ENCODE measurements around the gene MRPL36.

GRCh38 chr5:1806199-1806598, 6.6 kb upstream of the MRPL36 start:
- no peak for TF ChIP-seq POLR2AphosphoS5 (IDR thresholded peaks at IDR 0.05)
- no peak for TF ChIP-seq CTCF (IDR thresholded peaks at IDR 0.05)
- no peak for TF ChIP-seq POLR2A (IDR thresholded peaks at IDR 0.05; ENCODE audit: low read depth)
- no peak for TF ChIP-seq EP300 (IDR thresholded peaks at IDR 0.05)

Measured in esophagus muscularis mucosa (tissue), 4 donors.